HUES6 (cell line): ENCODE measurements around the gene TASOR2.

ENCODE experiments used
- H3K27ac ChIP-seq: 2 replicates; pipeline ENCODE4 v1.7.0; 2013; ENCODE audit warnings: low read depth, mild to moderate bottlenecking, low read length, inconsistent platforms
- H3K27me3 ChIP-seq: 2 replicates; pipeline ENCODE4 v1.6.1; 2013; ENCODE audit warnings: low read length; ENCODE audit not compliant: control insufficient read depth, insufficient read depth
- H3K36me3 ChIP-seq: 2 replicates; pipeline ENCODE4 v1.6.1; 2013; ENCODE audit warnings: low read length; ENCODE audit not compliant: control insufficient read depth, insufficient read depth
- H3K4me1 ChIP-seq: 2 replicates; pipeline ENCODE4 v1.6.1; 2013; ENCODE audit warnings: low read length; ENCODE audit not compliant: control insufficient read depth, insufficient read depth
- H3K4me3 ChIP-seq: 2 replicates; pipeline ENCODE4 v1.5.1; 2013; ENCODE audit warnings: low read depth, low read length
- H3K9ac ChIP-seq: one replicate; pipeline ENCODE4 v1.6.1; 2013; ENCODE audit warnings: mild to moderate bottlenecking, low read length
- H3K9me3 ChIP-seq: 2 replicates; pipeline ENCODE4 v1.6.1; 2013; ENCODE audit warnings: low read depth, low read length; ENCODE audit not compliant: control insufficient read depth, insufficient read depth

TASOR2 gene

DNA sequence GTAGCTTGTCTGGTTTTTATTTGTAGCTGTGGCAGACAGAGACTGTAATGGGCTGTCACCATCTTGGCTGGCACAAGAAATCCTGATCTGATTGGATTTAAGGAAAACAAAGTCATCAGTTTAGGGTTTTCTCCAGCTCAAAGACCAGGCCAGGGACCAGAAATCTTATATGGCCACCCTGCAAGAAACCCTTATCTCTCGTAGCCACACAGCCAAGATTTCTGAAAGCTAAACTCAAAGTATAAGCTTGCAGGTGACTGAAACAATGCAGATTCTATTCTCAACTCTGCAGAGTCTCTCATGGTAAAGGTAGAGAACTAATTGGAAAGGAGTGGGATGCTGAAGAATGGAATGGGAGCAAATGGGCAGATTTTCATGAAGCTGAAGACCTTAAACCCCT lies 15.0 kb upstream of the TASOR2 start:
- Histone ChIP-seq H3K27ac (no peak overlapping the region), H3K36me3 (no peaks in the 10 kb centered on the region), H3K4me3 (no peak overlapping the region), H3K9ac (no peak overlapping the region), H3K9me3 (peaks cover 11% of the 10 kb centered on the region), H3K4me1 (peaks cover 5% of the 10 kb centered on the region), H3K27me3 (peaks cover 6% of the 10 kb centered on the region)

GRCh38 chr10:5670662-5671375 lies 13.8 kb upstream of the TASOR2 start:
- Histone ChIP-seq H3K4me3 (no peak overlapping the region), H3K9me3 (peaks cover 13% of the 10 kb centered on the region), H3K27me3 (peaks cover 5% of the 10 kb centered on the region), H3K36me3 (no peaks in the 10 kb centered on the region), H3K27ac (no peak overlapping the region), H3K4me1 (no peaks in the 10 kb centered on the region), H3K9ac (no peak overlapping the region)

GRCh38 chr10:5678397-5679036 lies 6.1 kb upstream of the TASOR2 start:
- Histone ChIP-seq H3K9me3 (peaks cover 9% of the 10 kb centered on the region), H3K27me3 (peaks cover 23% of the 10 kb centered on the region), H3K36me3 (no peaks in the 10 kb centered on the region), H3K9ac (no peak overlapping the region), H3K27ac (no peak overlapping the region), H3K4me1 (no peaks in the 10 kb centered on the region), H3K4me3 (no peak overlapping the region)

DNA sequence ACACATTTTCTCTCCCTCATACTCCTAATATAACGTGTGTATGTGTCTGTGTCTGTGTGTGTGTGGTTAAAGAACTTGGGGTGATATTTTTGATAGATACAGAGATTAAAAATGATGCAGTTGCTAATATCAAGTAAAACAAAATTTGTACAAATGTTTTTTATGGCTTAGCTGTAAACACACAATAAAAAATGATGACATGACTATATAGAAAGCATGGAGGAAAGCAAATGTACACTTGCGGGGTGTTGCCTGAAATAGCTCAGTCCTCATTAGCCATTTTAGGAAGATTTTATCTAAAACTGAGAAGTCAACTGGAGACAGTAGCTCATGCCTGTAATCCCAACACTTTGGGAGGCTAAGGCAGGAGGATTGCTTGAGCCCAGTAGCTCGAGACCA lies 5.6 kb upstream of the TASOR2 start:
- H3K9ac ChIP-seq: no peak overlapping the region
- no peak overlapping the region for H3K4me3 ChIP-seq
- H3K27me3 ChIP-seq: peaks cover 23% of the 10 kb centered on the region
- peaks cover 10% of the 10 kb centered on the region for H3K9me3 ChIP-seq
- no peaks in the 10 kb centered on the region for H3K36me3 ChIP-seq
- H3K27ac ChIP-seq: no peak overlapping the region
- no peaks in the 10 kb centered on the region for H3K4me1 ChIP-seq

GRCh38 chr10:5679606-5680005 lies 5.0 kb upstream of the TASOR2 start:
- Histone ChIP-seq H3K4me1 (no peaks in the 10 kb centered on the region), H3K9me3 (peaks cover 9% of the 10 kb centered on the region), H3K36me3 (no peaks in the 10 kb centered on the region), H3K4me3 (no peak overlapping the region), H3K27ac (no peak overlapping the region), H3K27me3 (peaks cover 23% of the 10 kb centered on the region), H3K9ac (no peak overlapping the region)

GRCh38 chr10:5681930-5682329 lies 2.7 kb upstream of the TASOR2 start:
- Histone ChIP-seq H3K4me3 (no peak overlapping the region), H3K4me1 (peaks cover 5% of the 10 kb centered on the region), H3K27ac (no peak overlapping the region), H3K27me3 (peaks cover 23% of the 10 kb centered on the region), H3K9me3 (peaks cover 6% of the 10 kb centered on the region; the same call in 1 of the 2 replicates), H3K36me3 (no peaks in the 10 kb centered on the region), H3K9ac (no peak overlapping the region)

DNA sequence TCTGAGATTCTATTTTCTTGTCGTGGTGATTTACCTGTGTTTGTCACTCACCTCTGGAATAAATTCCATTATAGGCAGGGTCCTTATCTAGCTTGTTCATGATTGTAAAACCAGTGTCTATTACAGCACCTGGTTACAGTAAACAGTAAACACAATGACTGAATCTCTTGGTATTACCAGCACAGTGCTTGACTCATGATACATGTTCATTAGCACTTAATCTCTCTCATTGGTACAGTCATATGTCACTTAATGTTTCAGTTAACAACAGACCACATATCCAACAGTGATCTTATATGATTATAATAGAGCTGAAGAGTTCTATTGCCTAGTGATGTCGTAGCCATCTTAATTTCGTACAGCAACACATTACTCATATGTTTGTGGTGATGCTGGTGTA lies 1.6 kb upstream of the TASOR2 start:
- no peak overlapping the region for H3K4me3 ChIP-seq
- no peaks in the 10 kb centered on the region for H3K36me3 ChIP-seq
- peaks cover 5% of the 10 kb centered on the region for H3K4me1 ChIP-seq
- no peak overlapping the region for H3K9ac ChIP-seq
- no peak overlapping the region for H3K27ac ChIP-seq
- peaks cover 22% of the 10 kb centered on the region for H3K27me3 ChIP-seq
- peaks cover 6% of the 10 kb centered on the region; the same call in 1 of the 2 replicates for H3K9me3 ChIP-seq

- H3K9ac ChIP-seq: peak overlapping the region; percentile 83
- peaks cover 6% of the 10 kb centered on the region; the same call in 1 of the 2 replicates for H3K9me3 ChIP-seq
- H3K4me1 ChIP-seq: peaks cover 5% of the 10 kb centered on the region
- H3K27ac ChIP-seq: peak overlapping the region; percentile 21; the same call in 1 of the 2 replicates
- 0 out of 2 replicates have a peak, but pooled peaks cover 2% of the 10 kb centered on the region for H3K36me3 ChIP-seq
- peaks cover 17% of the 10 kb centered on the region for H3K27me3 ChIP-seq
- H3K4me3 ChIP-seq: peak overlapping the region; percentile 78
Observed at GRCh38 chr10:5684971-5685763, 529 bp downstream of the TASOR2 start.

- Histone ChIP-seq H3K4me3 (peak overlapping the region; percentile 78), H3K27ac (no peak overlapping the region), H3K4me1 (peaks cover 5% of the 10 kb centered on the region), H3K9me3 (peaks cover 6% of the 10 kb centered on the region; the same call in 1 of the 2 replicates), H3K27me3 (peaks cover 17% of the 10 kb centered on the region), H3K36me3 (0 out of 2 replicates have a peak, but pooled peaks cover 2% of the 10 kb centered on the region), H3K9ac (peak overlapping the region; percentile 83)
Observed at GRCh38 chr10:5685764-5686240, 1.2 kb downstream of the TASOR2 start.

DNA sequence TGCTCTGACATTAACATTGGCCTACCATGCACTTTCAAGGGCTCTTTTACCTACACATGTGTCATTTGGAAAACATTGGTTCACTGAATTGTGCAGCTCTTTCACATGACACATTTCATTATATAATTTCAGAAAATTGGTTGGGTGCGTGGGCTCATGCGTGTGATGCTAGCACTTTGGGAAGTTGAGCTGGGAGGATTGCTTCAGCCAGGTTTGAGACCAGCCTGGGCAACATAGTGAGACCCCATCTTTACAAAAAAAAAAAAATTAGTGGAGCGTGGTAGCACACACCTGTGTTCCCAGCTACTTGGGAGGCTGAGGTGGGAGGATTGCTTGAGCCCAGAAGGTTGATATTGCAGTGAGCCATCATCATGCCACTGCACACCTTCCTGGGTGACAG lies 3.9 kb downstream of the TASOR2 start:
- Histone ChIP-seq H3K9me3 (peaks cover 6% of the 10 kb centered on the region; the same call in 1 of the 2 replicates), H3K4me3 (no peak overlapping the region), H3K4me1 (peaks cover 23% of the 10 kb centered on the region), H3K9ac (no peak overlapping the region), H3K27me3 (no peaks in the 10 kb centered on the region), H3K36me3 (0 out of 2 replicates have a peak, but pooled peaks cover 2% of the 10 kb centered on the region), H3K27ac (no peak overlapping the region)
